ENCODE results near the gene RBM42.

GRCh38 chr19:35618857-35619256, 10.0 kb upstream of the RBM42 start:
- TF ChIP-seq SIN3A (IDR thresholded peaks at IDR 0.05; ENCODE audit: borderline replicate concordance, insufficient read depth, low read depth, low read length): no peak
- TF ChIP-seq CTCF (IDR thresholded peaks at IDR 0.05): no peak
- no peak for TF ChIP-seq POLR2AphosphoS5 (IDR thresholded peaks at IDR 0.05; ENCODE audit: low read depth, low read length)
- no peak for TF ChIP-seq REST (IDR thresholded peaks at IDR 0.05; ENCODE audit: insufficient read depth in 1 of 2, low read depth in 2 of 2, low read length in 1 of 2)
- no peak for TF ChIP-seq TCF7L2 (IDR thresholded peaks at IDR 0.05; ENCODE audit: low read depth, low read length)
